ENCODE data around the gene SKP1.

DNA sequence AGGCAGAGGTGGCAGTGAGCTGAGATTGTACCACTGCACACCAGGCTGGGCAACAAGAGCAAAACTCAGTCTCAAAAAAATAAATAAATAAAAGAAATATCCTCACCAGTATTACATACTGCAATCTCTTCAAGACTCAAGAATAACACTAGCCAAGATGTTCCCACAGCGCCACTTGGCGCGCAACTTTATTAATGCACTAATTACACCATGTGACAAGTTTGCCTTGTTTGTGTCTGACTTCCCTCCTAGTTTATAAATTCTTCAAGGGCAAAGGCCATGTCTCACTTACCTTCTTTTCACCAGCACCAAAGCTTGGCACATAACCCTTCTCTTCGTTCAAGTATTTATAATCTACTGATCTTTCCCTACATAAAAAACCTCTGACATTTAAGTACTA, 4.8 kb downstream of the SKP1 start:
- TF ChIP-seq, protein P1, sequence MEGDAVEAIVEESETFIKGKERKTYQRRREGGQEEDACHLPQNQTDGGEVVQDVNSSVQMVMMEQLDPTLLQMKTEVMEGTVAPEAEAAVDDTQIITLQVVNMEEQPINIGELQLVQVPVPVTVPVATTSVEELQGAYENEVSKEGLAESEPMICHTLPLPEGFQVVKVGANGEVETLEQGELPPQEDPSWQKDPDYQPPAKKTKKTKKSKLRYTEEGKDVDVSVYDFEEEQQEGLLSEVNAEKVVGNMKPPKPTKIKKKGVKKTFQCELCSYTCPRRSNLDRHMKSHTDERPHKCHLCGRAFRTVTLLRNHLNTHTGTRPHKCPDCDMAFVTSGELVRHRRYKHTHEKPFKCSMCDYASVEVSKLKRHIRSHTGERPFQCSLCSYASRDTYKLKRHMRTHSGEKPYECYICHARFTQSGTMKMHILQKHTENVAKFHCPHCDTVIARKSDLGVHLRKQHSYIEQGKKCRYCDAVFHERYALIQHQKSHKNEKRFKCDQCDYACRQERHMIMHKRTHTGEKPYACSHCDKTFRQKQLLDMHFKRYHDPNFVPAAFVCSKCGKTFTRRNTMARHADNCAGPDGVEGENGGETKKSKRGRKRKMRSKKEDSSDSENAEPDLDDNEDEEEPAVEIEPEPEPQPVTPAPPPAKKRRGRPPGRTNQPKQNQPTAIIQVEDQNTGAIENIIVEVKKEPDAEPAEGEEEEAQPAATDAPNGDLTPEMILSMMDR (IDR thresholded peaks at IDR 0.05; ENCODE audit: low read depth, low read length, missing input control), result no peak
- TF ChIP-seq TAF1 (conservative IDR thresholded peaks at IDR 0.05) (no peak), YY1 (IDR thresholded peaks at IDR 0.05) (no peak), NR2F2 (IDR thresholded peaks at IDR 0.05) (no peak), JUND (IDR thresholded peaks at IDR 0.05) (no peak), FOXA1 (IDR thresholded peaks at IDR 0.05) (no peak), REST (IDR thresholded peaks at IDR 0.05) (no peak), GABPA (IDR thresholded peaks at IDR 0.05 in 1 of 2, conservative IDR thresholded peaks at IDR 0.05 in 1 of 2) (no peak), SP1 (IDR thresholded peaks at IDR 0.05) (no peak), EGR1 (IDR thresholded peaks at IDR 0.05; ENCODE audit: low read depth in 2 of 2) (no peak), MAX (IDR thresholded peaks at IDR 0.05) (no peak)
- TF ChIP-seq, protein P2, sequence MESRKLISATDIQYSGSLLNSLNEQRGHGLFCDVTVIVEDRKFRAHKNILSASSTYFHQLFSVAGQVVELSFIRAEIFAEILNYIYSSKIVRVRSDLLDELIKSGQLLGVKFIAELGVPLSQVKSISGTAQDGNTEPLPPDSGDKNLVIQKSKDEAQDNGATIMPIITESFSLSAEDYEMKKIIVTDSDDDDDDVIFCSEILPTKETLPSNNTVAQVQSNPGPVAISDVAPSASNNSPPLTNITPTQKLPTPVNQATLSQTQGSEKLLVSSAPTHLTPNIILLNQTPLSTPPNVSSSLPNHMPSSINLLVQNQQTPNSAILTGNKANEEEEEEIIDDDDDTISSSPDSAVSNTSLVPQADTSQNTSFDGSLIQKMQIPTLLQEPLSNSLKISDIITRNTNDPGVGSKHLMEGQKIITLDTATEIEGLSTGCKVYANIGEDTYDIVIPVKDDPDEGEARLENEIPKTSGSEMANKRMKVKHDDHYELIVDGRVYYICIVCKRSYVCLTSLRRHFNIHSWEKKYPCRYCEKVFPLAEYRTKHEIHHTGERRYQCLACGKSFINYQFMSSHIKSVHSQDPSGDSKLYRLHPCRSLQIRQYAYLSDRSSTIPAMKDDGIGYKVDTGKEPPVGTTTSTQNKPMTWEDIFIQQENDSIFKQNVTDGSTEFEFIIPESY (IDR thresholded peaks at IDR 0.05), result no peak

All from liver (tissue), 3 donors.